HG03342 (cell line): Measurements from ENCODE around the gene SPAG16.
"Not testable (repeated sequence)": the region's sequence is repeated elsewhere in the genome, so short reads cannot be mapped to it uniquely, and the experiment has no call there.

Source experiments
- ATAC-seq: cut with Tn5 transposase; IDR thresholded peaks from one replicate; pipeline ENCODE4 v1.9.1; 2021; ENCODE audit warnings: mild to moderate bottlenecking, moderate library complexity; ENCODE audit not compliant: unreplicated experiment

Gene SPAG16

GRCh38 chr2:213688133-213688532, 403.9 kb downstream of the SPAG16 start:
- no peak for ATAC-seq

- not testable (repeated sequence) for ATAC-seq
Observed at GRCh38 chr2:213688825-213689224, 404.6 kb downstream of the SPAG16 start.

GRCh38 chr2:213689585-213689984, 405.3 kb downstream of the SPAG16 start:
- ATAC-seq = no peak

- no peak for ATAC-seq
Observed at GRCh38 chr2:213691351-213691750, 407.1 kb downstream of the SPAG16 start.

- ATAC-seq = no peak
Observed at GRCh38 chr2:213696442-213696841, 412.2 kb downstream of the SPAG16 start.

- not testable (repeated sequence) for ATAC-seq
Observed at GRCh38 chr2:213701365-213701764, 417.1 kb downstream of the SPAG16 start.

GRCh38 chr2:213703406-213704098, 419.3 kb downstream of the SPAG16 start:
- ATAC-seq = no peak

- ATAC-seq = no peak
Observed at GRCh38 chr2:213710164-213710563, 425.9 kb downstream of the SPAG16 start.

- ATAC-seq = not testable (repeated sequence)
Observed at GRCh38 chr2:213718411-213718810, 434.1 kb downstream of the SPAG16 start.

- ATAC-seq = no peak
Observed at GRCh38 chr2:213722565-213722964, 438.3 kb downstream of the SPAG16 start.

- ATAC-seq = no peak
Observed at GRCh38 chr2:213723041-213723560, 438.8 kb downstream of the SPAG16 start.

- no peak for ATAC-seq
Observed at GRCh38 chr2:213723707-213724106, 439.4 kb downstream of the SPAG16 start.

- ATAC-seq = no peak
Observed at GRCh38 chr2:213726101-213726500, 441.8 kb downstream of the SPAG16 start.

- peak; percentile 88 for ATAC-seq
Observed at GRCh38 chr2:213733893-213734292, 449.6 kb downstream of the SPAG16 start.

- peak; percentile 71 for ATAC-seq
Observed at GRCh38 chr2:213740453-213740852, 456.2 kb downstream of the SPAG16 start.

- ATAC-seq = peak; percentile 95
Observed at GRCh38 chr2:213751446-213751845, 467.2 kb downstream of the SPAG16 start.

- ATAC-seq = no peak
Observed at GRCh38 chr2:213752575-213752974, 468.3 kb downstream of the SPAG16 start.

- no peak for ATAC-seq
Observed at GRCh38 chr2:213757525-213757924, 473.3 kb downstream of the SPAG16 start.

GRCh38 chr2:213763354-213763753, 479.1 kb downstream of the SPAG16 start:
- ATAC-seq = no peak

- ATAC-seq = no peak
Observed at GRCh38 chr2:213763963-213764362, 479.7 kb downstream of the SPAG16 start.

- ATAC-seq = no peak
Observed at GRCh38 chr2:213764849-213765248, 480.6 kb downstream of the SPAG16 start.

GRCh38 chr2:213766062-213766461, 481.8 kb downstream of the SPAG16 start:
- ATAC-seq = peak; percentile 37

- ATAC-seq = peak; percentile 97
Observed at GRCh38 chr2:213766465-213766901, 482.2 kb downstream of the SPAG16 start.
